AG04449 (cell line): ENCODE data around the gene STYXL2.

ENCODE experiments used
- CTCF ChIA-PET: fragments of 350-600 bp; formaldehyde crosslinking; extraction: SDS; loops from one replicate; lab custom pipeline; 2021; ENCODE audit warnings: antibody characterized with exemption; lab: Yijun Ruan, JAX
- POLR2A ChIA-PET: fragments of 400-600, 350-600 bp; formaldehyde crosslinking; extraction: SDS; loops from one replicate; lab custom pipeline; 2020; ENCODE audit warnings: antibody characterized with exemption, inconsistent platforms; lab: Yijun Ruan, JAX
- DNase-seq: peaks from one replicate; pipeline ENCODE4 v3.0.0-alpha.2; 2010; ENCODE audit warnings: low read depth, low spot score
- H3K4me3 ChIP-seq: 2 replicates; pipeline ENCODE4 v1.5.1; 2011; ENCODE audit warnings: low read depth, mild to moderate bottlenecking, control low read depth, low read length
- TF ChIP-seq, protein P1 (sequence below): IDR thresholded peaks from one replicate; pipeline ENCODE4 v1.5.1; 2011; ENCODE audit warnings: mild to moderate bottlenecking, moderate library complexity, low read length, control low read depth, inconsistent platforms; ENCODE audit not compliant: insufficient read depth; ENCODE audit errors: missing control alignments

STYXL2 gene

DNA sequence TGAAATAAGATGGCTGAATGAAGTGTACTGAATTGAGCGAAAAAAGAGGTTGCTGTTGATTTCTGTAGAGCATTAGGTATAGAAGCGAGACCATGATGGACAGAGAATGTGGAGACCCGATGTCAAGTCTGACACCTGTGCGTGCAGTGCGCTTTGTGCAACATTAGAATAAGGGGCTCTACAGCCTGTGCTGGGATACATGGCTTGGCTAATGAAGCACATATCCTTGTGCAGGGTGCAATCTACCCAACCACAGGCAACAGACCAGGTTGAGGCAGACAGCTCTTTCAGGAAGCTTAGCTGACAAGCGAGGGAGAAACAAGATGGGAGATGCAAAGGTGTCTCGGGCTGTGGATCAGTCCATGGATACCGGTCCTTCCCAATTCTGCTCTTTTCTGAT, 22.6 kb upstream of the STYXL2 start:
- no peak overlapping the region for H3K4me3 ChIP-seq
- DNase-seq = no peak
- ChIA-PET CTCF (interaction anchor here (1.2 kb wide), 1 partner anchor 10 kb away, joined by 4 read pairs; no protein-coding TSS in a partner anchor), POLR2A (no interaction called here)
- TF ChIP-seq, protein P1, sequence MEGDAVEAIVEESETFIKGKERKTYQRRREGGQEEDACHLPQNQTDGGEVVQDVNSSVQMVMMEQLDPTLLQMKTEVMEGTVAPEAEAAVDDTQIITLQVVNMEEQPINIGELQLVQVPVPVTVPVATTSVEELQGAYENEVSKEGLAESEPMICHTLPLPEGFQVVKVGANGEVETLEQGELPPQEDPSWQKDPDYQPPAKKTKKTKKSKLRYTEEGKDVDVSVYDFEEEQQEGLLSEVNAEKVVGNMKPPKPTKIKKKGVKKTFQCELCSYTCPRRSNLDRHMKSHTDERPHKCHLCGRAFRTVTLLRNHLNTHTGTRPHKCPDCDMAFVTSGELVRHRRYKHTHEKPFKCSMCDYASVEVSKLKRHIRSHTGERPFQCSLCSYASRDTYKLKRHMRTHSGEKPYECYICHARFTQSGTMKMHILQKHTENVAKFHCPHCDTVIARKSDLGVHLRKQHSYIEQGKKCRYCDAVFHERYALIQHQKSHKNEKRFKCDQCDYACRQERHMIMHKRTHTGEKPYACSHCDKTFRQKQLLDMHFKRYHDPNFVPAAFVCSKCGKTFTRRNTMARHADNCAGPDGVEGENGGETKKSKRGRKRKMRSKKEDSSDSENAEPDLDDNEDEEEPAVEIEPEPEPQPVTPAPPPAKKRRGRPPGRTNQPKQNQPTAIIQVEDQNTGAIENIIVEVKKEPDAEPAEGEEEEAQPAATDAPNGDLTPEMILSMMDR = no peak

DNA sequence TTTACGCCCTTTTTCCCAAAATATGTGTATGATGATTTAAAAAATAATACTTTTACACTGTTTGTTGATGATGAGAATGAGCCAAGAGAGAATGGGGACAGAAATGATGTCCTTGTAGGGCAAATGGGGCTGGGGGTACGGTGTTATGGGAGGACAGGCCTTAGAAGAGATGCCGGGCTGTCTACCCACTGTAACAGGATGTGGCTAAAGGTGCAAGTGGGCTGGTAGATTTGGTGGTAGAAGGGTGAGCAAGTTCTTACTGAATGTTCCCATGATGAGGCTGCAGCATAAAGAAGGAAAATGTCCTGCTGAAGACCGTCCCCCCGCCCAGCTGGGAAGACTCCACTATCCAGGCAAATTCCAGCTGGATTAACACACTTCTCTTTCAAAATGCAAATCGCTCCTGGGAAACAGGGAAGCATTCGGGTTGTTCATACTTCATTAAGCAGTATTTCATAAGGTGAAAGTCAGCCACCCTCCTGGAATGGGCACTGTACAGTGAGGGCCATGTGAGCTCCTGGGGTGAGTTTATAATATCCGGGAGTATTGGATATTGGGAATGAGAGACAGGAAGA, 17.7 kb upstream of the STYXL2 start:
- TF ChIP-seq, protein P1 = no peak
- ChIA-PET POLR2A (no interaction called here), CTCF (interaction anchor here (0.9 kb wide), 1 partner anchor 16 kb away, joined by 3 read pairs; no protein-coding TSS in a partner anchor)
- no peak for DNase-seq
- no peak overlapping the region for H3K4me3 ChIP-seq

DNA sequence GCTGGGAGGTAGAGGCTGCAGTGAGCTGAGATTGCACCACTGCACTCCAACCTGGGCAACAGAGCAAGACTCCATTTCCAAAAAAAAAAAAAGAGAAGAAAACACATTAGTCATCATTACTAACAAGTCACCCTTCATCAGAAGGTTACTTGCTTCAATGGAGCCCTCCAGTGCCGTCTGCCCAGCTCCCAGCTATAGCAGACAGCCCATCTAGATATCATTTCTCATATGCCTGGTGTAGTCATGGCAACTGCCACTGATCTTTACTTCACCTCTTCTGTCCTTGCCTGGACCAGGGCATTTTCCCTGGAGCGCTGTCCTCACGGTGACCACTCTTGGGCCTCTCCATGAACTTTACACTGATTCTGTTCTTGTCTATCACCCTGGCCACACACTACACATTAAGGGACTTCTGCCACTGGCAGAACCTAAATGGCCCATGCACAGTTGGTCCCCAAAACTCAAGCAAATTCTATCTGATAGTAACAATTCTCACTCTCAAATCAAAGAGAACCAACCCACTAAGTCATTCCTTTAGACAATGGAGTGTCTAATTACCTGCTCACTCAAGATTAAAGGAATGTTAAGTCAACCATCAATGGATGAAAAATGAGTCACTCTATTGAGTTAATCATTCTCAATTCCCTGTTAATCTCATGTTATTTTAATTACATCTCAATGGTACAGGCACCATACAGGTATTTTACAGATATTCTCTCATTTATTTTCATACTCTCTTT, 16.6 kb upstream of the STYXL2 start:
- no peak overlapping the region for H3K4me3 ChIP-seq
- CTCF ChIA-PET = interaction anchor here (1.1 kb wide), 1 partner anchor 457 kb away, joined by 3 read pairs; no protein-coding TSS in a partner anchor
- DNase-seq = no peak
- TF ChIP-seq, protein P1 = no peak
- POLR2A ChIA-PET = no interaction called here

GRCh38 chr1:167077868-167078210, 16.0 kb upstream of the STYXL2 start:
- no peak overlapping the region for H3K4me3 ChIP-seq
- POLR2A ChIA-PET = no interaction called here
- no peak for DNase-seq
- TF ChIP-seq, protein P1 = no peak
- CTCF ChIA-PET = interaction anchor here (1.1 kb wide), 1 partner anchor 456 kb away, joined by 3 read pairs; no protein-coding TSS in a partner anchor

DNA sequence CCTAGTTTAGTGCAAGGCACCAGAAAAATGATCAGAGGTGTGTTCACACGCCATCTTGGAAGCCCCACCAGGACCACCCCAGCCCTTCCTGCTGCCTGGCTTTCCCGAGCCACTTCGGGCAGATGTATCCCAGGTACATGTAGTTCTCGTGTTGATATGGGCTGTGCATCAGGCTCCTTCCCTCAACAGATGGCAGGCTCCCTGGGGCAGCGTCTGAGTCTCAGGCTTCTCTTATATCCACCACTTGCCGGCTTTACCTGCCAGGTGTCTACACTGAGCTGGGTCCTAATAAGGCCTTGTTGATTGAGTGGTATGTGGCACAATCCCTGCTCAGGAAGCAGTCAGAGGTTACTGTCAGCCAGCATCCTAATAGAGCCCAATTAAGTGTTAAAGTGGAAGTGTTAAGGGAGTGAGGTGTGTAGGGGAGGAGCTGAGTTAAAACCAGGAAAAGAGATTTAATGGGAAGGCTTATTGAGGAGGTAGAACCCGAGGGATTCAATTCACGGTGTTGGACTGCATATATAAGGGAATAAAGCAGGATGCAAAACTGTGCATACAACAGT, 12.2 kb upstream of the STYXL2 start:
- CTCF ChIA-PET = no interaction called here
- TF ChIP-seq, protein P1 = no peak
- no peak for DNase-seq
- POLR2A ChIA-PET = no interaction called here
- no peak overlapping the region for H3K4me3 ChIP-seq

- no peak for DNase-seq
- TF ChIP-seq, protein P1 = no peak
- no peak overlapping the region for H3K4me3 ChIP-seq
- ChIA-PET POLR2A (no interaction called here), CTCF (no interaction called here)
Observed at GRCh38 chr1:167082511-167083027, 11.3 kb upstream of the STYXL2 start.
